Skeletal muscle satellite cell (primary cell): ENCODE measurements around the gene CNTNAP2.

Source experiments
- H3K27me3 ChIP-seq: 2 replicates; pipeline ENCODE4 v1.7.0; 2013; ENCODE audit warnings: low read length; ENCODE audit not compliant: control insufficient read depth, insufficient read depth
- H3K36me3 ChIP-seq: 2 replicates; pipeline ENCODE4 v1.7.0; 2013; ENCODE audit warnings: mild to moderate bottlenecking, control low read depth, low read length; ENCODE audit not compliant: insufficient read depth
- H3K4me1 ChIP-seq: 2 replicates; pipeline ENCODE4 v1.7.0; 2013; ENCODE audit warnings: low read length; ENCODE audit not compliant: control insufficient read depth, insufficient read depth
- H3K4me2 ChIP-seq: 2 replicates; pipeline ENCODE4 v1.7.0; 2013; ENCODE audit warnings: mild to moderate bottlenecking, low read length
- H3K4me3 ChIP-seq: 2 replicates; pipeline ENCODE4 v1.7.0; 2013; ENCODE audit warnings: low read length
- H3K9ac ChIP-seq: 2 replicates; pipeline ENCODE4 v1.7.0; 2013; ENCODE audit warnings: mild to moderate bottlenecking, low read depth, low read length, moderate library complexity
- H3K9me3 ChIP-seq: replicated peaks from 2 replicates; pipeline ENCODE4 v1.7.0; 2013; ENCODE audit warnings: mild to moderate bottlenecking, control low read depth, low read length

CNTNAP2 gene

GRCh38 chr7:146378196-146378595 lies 261.6 kb downstream of the CNTNAP2 start:
- Histone ChIP-seq H3K36me3 (no peaks in the 10 kb centered on the region), H3K4me1 (no peaks in the 10 kb centered on the region)

GRCh38 chr7:146387140-146387539 lies 270.5 kb downstream of the CNTNAP2 start:
- Histone ChIP-seq H3K9me3 (no peaks in the 10 kb centered on the region), H3K36me3 (no peaks in the 10 kb centered on the region), H3K4me1 (no peaks in the 10 kb centered on the region), H3K27me3 (no peaks in the 10 kb centered on the region), H3K9ac (no peak overlapping the region), H3K4me3 (no peak overlapping the region), H3K4me2 (no peak overlapping the region)

More at GRCh38 chr7:146378196-146378595, 261.6 kb downstream of the CNTNAP2 start:
- H3K9ac ChIP-seq, result no peak overlapping the region
- H3K9me3 ChIP-seq, result no peaks in the 10 kb centered on the region
- H3K4me3 ChIP-seq, result no peak overlapping the region
- H3K4me2 ChIP-seq, result no peak overlapping the region
- no peaks in the 10 kb centered on the region for H3K27me3 ChIP-seq

GRCh38 chr7:146388928-146389327 lies 272.3 kb downstream of the CNTNAP2 start:
- Histone ChIP-seq H3K27me3 (no peaks in the 10 kb centered on the region), H3K4me3 (no peak overlapping the region), H3K4me2 (no peak overlapping the region), H3K9ac (no peak overlapping the region), H3K4me1 (no peaks in the 10 kb centered on the region), H3K9me3 (no peaks in the 10 kb centered on the region), H3K36me3 (no peaks in the 10 kb centered on the region)

- Histone ChIP-seq H3K4me2 (no peak overlapping the region), H3K9ac (no peak overlapping the region), H3K27me3 (no peaks in the 10 kb centered on the region), H3K4me3 (no peak overlapping the region), H3K36me3 (no peaks in the 10 kb centered on the region), H3K4me1 (no peaks in the 10 kb centered on the region), H3K9me3 (no peaks in the 10 kb centered on the region)
These were observed 276.7 kb downstream of the CNTNAP2 start for GRCh38 chr7:146393346-146393745.

- no peaks in the 10 kb centered on the region for H3K9me3 ChIP-seq
- H3K4me3 ChIP-seq, result no peak overlapping the region
- H3K9ac ChIP-seq, result no peak overlapping the region
- no peaks in the 10 kb centered on the region for H3K36me3 ChIP-seq
- H3K4me2 ChIP-seq, result no peak overlapping the region
- no peaks in the 10 kb centered on the region for H3K27me3 ChIP-seq
- no peaks in the 10 kb centered on the region for H3K4me1 ChIP-seq
These were observed 280.5 kb downstream of the CNTNAP2 start for GRCh38 chr7:146397141-146397540.

- no peaks in the 10 kb centered on the region for H3K4me1 ChIP-seq
- peaks cover 6% of the 10 kb centered on the region for H3K9me3 ChIP-seq
- H3K4me3 ChIP-seq, result no peak overlapping the region
- no peaks in the 10 kb centered on the region for H3K36me3 ChIP-seq
- H3K9ac ChIP-seq, result no peak overlapping the region
- H3K27me3 ChIP-seq, result no peaks in the 10 kb centered on the region
- no peak overlapping the region for H3K4me2 ChIP-seq
These were observed 285.3 kb downstream of the CNTNAP2 start for GRCh38 chr7:146401939-146402338.

- Histone ChIP-seq H3K27me3 (no peaks in the 10 kb centered on the region), H3K4me2 (no peak overlapping the region)
These were observed 289.1 kb downstream of the CNTNAP2 start for GRCh38 chr7:146405737-146406136.

GRCh38 chr7:146411975-146412374 lies 295.4 kb downstream of the CNTNAP2 start:
- Histone ChIP-seq H3K4me3 (no peak overlapping the region), H3K4me1 (no peaks in the 10 kb centered on the region), H3K36me3 (no peaks in the 10 kb centered on the region), H3K27me3 (no peaks in the 10 kb centered on the region), H3K9ac (no peak overlapping the region), H3K4me2 (no peak overlapping the region), H3K9me3 (peaks cover 5% of the 10 kb centered on the region)

More at GRCh38 chr7:146405737-146406136, 289.1 kb downstream of the CNTNAP2 start:
- no peaks in the 10 kb centered on the region for H3K36me3 ChIP-seq
- H3K9ac ChIP-seq, result no peak overlapping the region
- no peaks in the 10 kb centered on the region for H3K4me1 ChIP-seq
- peaks cover 6% of the 10 kb centered on the region for H3K9me3 ChIP-seq
- no peak overlapping the region for H3K4me3 ChIP-seq

- Histone ChIP-seq H3K27me3 (no peaks in the 10 kb centered on the region), H3K4me3 (no peak overlapping the region), H3K4me2 (no peak overlapping the region), H3K9ac (no peak overlapping the region), H3K4me1 (no peaks in the 10 kb centered on the region), H3K9me3 (peaks cover 5% of the 10 kb centered on the region), H3K36me3 (no peaks in the 10 kb centered on the region)
These were observed 296.2 kb downstream of the CNTNAP2 start for GRCh38 chr7:146412781-146413180.

- H3K27me3 ChIP-seq, result no peaks in the 10 kb centered on the region
- H3K36me3 ChIP-seq, result no peaks in the 10 kb centered on the region
- H3K9ac ChIP-seq, result no peak overlapping the region
- no peak overlapping the region for H3K4me3 ChIP-seq
- H3K4me2 ChIP-seq, result no peak overlapping the region
- H3K9me3 ChIP-seq, result peaks cover 5% of the 10 kb centered on the region
- no peaks in the 10 kb centered on the region for H3K4me1 ChIP-seq
These were observed 297.8 kb downstream of the CNTNAP2 start for GRCh38 chr7:146414373-146414772.

GRCh38 chr7:146414937-146415336 lies 298.3 kb downstream of the CNTNAP2 start:
- H3K4me1 ChIP-seq, result no peaks in the 10 kb centered on the region
- no peak overlapping the region for H3K9ac ChIP-seq
- no peak overlapping the region for H3K4me2 ChIP-seq
- H3K9me3 ChIP-seq, result peaks cover 5% of the 10 kb centered on the region
- H3K4me3 ChIP-seq, result no peak overlapping the region
- no peaks in the 10 kb centered on the region for H3K27me3 ChIP-seq
- no peaks in the 10 kb centered on the region for H3K36me3 ChIP-seq

GRCh38 chr7:146417176-146417575 lies 300.6 kb downstream of the CNTNAP2 start:
- H3K9ac ChIP-seq, result no peak overlapping the region
- no peak overlapping the region for H3K4me3 ChIP-seq
- H3K4me2 ChIP-seq, result no peak overlapping the region
- H3K9me3 ChIP-seq, result peaks cover 5% of the 10 kb centered on the region
- no peaks in the 10 kb centered on the region for H3K27me3 ChIP-seq
- H3K36me3 ChIP-seq, result no peaks in the 10 kb centered on the region
- H3K4me1 ChIP-seq, result no peaks in the 10 kb centered on the region
